Fibroblast of the aortic adventitia (primary cell): ENCODE data around the gene ZCCHC10. TPM values are rescaled to one million over a fixed set of nuclear protein-coding genes. Genes with fewer than 3 reads are reported as not detected.

ENCODE experiments used
- small RNA-seq: library from RNA; depleted of rRNA; stranded (forward); fragments of <200 nt; gene quantifications from one replicate; pipeline ENCODE3, GENCODE V24; 2012
- total RNA-seq: library from RNA; depleted of rRNA; stranded (reverse); fragments of >200 nt; gene quantifications from 2 replicates; pipeline ENCODE4 v1.2.3, GENCODE V29; 2012; ENCODE audit warnings: low replicate concordance

The ZCCHC10 gene
- total RNA-seq, 1 donor, result 14.4 TPM

Small RNA genes lying within 50 kb of the gene (small RNA-seq; reads per million reads assigned to genes)
- gene AC113410.1 (not detected), gene AC113410.3 (not detected), gene ATP6V0E1P1 (not detected), gene RF00019 (not detected)

Other genes starting within 250 kb of the ZCCHC10 start
- 22.7 and 43.0 TPM in 2 replicates for gene SEPTIN8, start 249.3 kb downstream of the ZCCHC10 start, total RNA-seq
- gene SOWAHA, start 213.2 kb downstream of the ZCCHC10 start, total RNA-seq, result not detected in 2 replicates
- 1.2 and 7.6 TPM in 2 replicates for gene SHROOM1, start 195.9 kb downstream of the ZCCHC10 start, total RNA-seq
- 0.18 TPM in 1 of 2 replicates, not detected in the other for gene GDF9, start 160.1 kb downstream of the ZCCHC10 start, total RNA-seq
- gene UQCRQ, start 159.9 kb downstream of the ZCCHC10 start, total RNA-seq, result 77.2 and 92.0 TPM in 2 replicates
- 0.18 and 0.74 TPM in 2 replicates for gene LEAP2, start 152.9 kb downstream of the ZCCHC10 start, total RNA-seq
- 43.2 and 87.7 TPM in 2 replicates for gene AFF4, start 62.9 kb downstream of the ZCCHC10 start, total RNA-seq
- 128 and 169 TPM in 2 replicates for gene HSPA4, start 25.5 kb upstream of the ZCCHC10 start, total RNA-seq